HuH-7.5 (cell line): Measurements from ENCODE around the gene CCDC187.

Experiments
- DNase-seq: peaks from one replicate; pipeline ENCODE4 v3.0.0; 2011; ENCODE audit warnings: low spot score

CCDC187 gene

GRCh38 chr9:136204145-136204805 is 99.6 kb downstream of the CCDC187 start:
- no peak for DNase-seq

- DNase-seq = no peak
Observed at GRCh38 chr9:136203408-136204144, 100.3 kb downstream of the CCDC187 start.

DNA sequence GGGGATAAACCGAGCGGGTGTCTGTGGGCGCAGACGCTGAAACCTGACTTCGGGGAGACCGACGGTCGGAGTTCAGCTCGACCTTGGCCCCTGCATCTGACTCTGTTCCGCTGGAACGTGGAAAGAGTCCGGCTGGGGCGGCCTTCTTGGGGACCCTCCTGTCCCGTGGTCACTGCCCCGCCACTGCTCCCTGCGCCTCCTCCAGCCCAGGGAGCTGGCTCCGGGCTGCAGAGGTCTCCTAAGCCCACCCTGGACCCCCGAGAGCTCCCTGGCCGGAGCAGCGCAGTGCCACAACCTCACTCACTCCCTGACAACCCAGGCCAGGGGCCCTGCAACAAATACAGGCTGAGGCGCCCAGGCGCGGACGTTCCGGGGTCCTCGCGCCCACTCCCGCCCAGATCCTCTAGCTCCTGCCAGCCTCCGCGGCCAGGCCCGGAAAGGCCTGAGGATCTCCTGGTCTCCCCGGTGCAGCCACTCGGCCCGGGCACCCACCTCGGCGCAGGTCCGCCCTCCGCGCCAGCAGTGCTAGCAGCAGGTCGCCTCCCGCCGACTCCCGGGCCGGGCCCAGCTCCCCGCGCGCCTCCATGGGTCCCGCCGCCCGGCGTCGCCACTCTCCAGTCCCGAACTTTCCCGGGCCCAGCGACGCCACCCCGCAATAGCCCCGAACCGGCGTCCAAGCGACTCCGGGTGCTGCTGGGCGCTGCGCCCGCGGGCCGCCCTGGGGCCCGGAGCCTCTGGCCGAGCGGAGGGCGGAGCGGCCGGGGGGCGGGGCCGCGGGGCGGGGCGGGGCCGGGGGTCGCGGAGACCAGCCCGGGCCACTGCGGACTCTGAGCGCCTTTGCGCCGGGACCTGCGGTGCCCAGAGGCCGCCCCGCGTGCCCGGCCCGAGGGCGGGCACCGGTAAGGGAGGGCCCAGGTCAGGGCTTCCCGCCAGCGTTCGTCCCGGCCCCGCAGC is 101.2 kb downstream of the CCDC187 start:
- DNase-seq = no peak

GRCh38 chr9:136201609-136202453 is 102.1 kb downstream of the CCDC187 start:
- DNase-seq = no peak

GRCh38 chr9:136201174-136201573 is 102.7 kb downstream of the CCDC187 start:
- DNase-seq = no peak

DNA sequence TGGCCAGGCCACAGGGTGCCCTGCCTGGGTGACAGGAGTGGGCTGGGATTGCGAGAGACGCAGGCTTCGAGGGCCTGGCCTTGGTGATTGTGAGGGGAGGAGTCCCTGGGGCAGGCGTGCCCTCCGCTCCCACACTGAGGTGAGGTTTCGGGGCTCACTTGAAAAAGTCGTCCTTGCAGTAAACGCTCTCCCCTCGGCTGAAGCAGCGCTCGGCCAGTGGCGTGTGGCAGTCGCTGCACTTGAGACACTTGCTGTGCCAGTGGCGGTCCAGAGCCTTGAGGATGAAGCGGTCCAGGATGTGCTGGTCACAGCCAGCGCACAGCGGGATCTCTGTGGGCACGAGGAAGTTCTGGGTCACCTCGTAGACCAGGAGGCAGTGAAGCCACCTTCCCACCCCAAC is 103.5 kb downstream of the CCDC187 start:
- no peak for DNase-seq
